NCI-H82 (cell line): Measurements from ENCODE around the gene BCAS3.
A peak's percentile ranks its signal among the peaks of the same experiment; 100 is the strongest.

ENCODE experiments used
- DNase-seq: peaks from one replicate; lab custom pipeline; 2025; lab: John Stamatoyannopoulos, UW

Gene BCAS3

GRCh38 chr17:60886731-60887613, 209.3 kb downstream of the BCAS3 start:
- peak; percentile 38 for DNase-seq

GRCh38 chr17:60887614-60888028, 210.0 kb downstream of the BCAS3 start:
- DNase-seq: peak; percentile 20

- DNase-seq: no peak
Measured at GRCh38 chr17:60888812-60889709, 211.4 kb downstream of the BCAS3 start.

DNA sequence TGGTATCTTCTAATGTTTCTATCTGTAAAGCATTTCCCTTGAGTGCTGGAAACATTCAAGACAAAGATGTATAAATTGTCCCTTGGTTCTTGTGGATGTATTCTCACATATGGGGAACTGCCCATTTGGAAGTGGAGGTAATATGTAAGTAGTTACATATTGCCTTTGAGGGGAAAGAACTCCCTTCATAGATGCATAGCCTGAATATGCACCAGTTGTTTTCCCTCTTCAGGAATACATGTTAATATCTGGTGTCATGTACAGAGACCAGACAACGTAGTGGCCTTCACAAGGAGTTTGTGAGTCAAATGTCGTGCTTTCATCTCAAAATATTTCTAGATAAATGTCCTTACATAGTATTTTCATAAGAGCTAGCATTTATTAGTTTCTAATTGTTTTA, 213.5 kb downstream of the BCAS3 start:
- DNase-seq: no peak

DNA sequence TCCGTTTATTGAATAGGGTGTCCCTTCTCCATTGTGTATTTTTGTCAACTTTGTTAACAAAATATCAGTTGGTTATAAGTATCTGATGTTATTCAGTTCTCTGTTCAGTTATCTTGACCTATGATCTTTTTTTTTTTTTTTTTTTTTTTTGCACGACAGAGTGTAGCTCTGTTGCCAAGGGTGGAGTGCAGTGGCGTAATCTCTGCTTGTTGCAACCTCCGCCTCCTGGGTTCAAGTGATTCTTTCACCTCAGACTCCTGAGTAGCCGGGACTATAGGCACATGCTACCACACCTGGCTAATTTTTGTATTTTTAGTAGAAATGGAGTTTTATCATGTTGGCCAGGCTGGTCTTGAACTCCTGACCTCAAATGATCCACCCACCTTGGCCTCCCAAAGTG, 215.8 kb downstream of the BCAS3 start:
- no peak for DNase-seq

- no peak for DNase-seq
Measured at GRCh38 chr17:60896996-60897395, 219.3 kb downstream of the BCAS3 start.

DNA sequence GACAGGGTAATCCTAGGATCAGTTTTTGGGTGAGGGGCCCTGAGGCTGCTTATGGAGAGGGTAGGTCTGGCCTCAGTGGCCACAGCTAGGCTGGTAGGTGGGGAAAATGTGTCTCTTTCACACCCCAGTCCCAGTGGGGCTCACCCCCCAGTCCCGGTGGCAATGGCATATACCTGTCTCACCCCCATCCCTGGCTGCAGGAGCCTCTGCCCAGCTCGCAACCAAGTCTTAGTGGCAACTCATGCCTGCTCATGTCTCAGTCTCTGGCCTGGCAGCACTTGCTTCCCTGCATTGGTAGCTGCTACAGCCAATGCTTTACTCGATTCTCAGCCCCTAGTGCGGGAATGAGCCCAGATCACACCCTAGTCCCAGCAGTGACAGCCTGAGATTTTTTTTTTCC, 221.5 kb downstream of the BCAS3 start:
- no peak for DNase-seq

DNA sequence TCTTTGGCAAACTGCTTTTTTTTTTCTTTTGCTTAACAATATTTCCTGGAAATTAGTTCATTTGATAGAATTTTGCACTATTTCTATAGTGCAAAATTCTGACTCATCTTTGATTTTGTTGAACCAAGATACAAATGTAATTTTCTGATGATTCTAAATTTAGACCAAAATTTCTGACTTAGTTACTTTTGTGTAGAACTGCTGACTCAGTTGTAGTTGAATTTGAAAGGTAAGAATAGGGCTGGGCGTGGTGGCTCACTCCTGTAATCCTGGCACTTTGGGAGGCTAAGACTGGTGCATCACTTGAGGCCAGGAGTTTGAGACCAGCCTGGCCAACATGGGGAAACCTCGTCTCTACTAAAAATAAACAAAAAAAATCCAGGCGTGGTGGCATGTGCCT, 223.0 kb downstream of the BCAS3 start:
- DNase-seq: no peak

DNA sequence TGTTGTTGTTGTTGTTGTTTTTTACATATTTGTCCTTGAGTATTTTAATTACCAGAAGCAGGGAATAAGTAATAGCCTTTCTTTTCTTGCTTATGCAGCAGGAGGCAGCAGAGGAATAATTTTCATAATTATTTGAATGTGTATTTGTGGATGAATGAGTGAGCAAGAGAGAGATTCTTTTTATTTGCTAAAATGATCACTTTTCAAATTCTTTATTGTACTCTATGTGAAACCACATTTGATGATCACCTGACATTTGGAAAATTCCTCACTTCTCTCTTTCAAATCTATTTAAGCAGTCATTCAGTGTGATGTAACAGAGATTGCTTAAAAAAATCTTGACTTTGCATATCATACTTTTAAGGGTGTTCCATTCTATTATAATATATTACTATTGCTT, 223.6 kb downstream of the BCAS3 start:
- DNase-seq: no peak

DNA sequence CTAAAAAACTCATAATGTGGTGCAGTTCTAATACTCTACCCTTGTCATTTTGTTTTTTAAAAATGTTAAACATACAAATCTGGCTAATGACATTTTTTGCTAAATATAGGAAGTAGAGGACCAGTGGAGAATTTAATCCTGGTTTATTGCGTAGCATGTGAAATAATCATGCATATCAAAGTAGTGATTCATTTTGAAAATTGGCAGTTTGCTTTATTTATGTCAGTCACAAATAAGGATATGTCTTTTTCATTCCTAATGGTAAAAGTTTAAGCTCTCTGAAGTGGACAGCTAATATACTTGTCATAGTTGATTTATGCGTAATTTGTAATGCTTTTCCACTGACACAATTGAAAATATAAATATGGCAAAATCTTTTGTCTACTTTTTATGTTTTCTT, 224.2 kb downstream of the BCAS3 start:
- DNase-seq: no peak

GRCh38 chr17:60902399-60902798, 224.7 kb downstream of the BCAS3 start:
- DNase-seq: peak; percentile 26

DNA sequence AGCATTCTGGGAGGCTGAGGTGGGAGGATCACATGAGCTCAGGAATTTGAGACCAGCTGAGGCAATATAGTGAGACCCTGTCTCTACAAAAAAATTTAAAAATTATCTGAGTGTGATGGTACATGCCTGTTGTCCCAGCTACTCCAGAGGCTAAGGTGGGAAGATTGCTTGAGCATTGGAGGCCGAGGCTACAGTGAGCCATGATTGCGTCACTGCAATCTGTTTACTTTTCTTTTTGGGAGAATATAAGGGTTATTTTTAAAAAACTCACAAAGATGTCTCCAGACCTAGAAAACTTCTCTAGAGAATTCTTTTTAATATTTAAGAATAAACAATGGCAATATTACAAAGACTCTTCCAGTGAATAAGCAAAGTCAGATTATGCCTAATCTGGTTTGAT, 226.9 kb downstream of the BCAS3 start:
- DNase-seq: no peak

DNA sequence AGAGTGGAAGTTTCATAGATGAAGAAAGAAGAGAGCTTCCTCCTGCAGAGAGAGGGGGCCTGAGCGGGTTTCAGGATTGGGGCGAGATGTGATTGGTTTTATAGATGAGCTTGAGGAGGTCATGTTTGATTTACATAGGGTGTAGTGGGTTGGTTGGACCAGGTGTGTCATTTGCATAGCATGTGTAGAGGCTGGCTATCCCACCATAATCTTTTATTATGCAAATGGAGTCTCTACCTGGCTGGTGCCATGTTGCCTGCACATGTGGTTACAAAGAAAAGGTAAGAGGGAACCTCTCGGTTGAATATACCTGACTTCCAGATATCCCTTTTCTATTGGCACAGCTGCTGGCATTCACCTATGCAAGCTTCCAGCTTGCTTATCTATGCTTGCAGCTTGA, 228.1 kb downstream of the BCAS3 start:
- DNase-seq: no peak

- peak; percentile 12 for DNase-seq
Measured at GRCh38 chr17:60908324-60908723, 230.7 kb downstream of the BCAS3 start.

- no peak for DNase-seq
Measured at GRCh38 chr17:60909405-60909804, 231.8 kb downstream of the BCAS3 start.

- no peak for DNase-seq
Measured at GRCh38 chr17:60910415-60910814, 232.8 kb downstream of the BCAS3 start.

- DNase-seq: no peak
Measured at GRCh38 chr17:60914078-60914477, 236.4 kb downstream of the BCAS3 start.

- no peak for DNase-seq
Measured at GRCh38 chr17:60916043-60916442, 238.4 kb downstream of the BCAS3 start.

- no peak for DNase-seq
Measured at GRCh38 chr17:60920107-60920506, 242.5 kb downstream of the BCAS3 start.

DNA sequence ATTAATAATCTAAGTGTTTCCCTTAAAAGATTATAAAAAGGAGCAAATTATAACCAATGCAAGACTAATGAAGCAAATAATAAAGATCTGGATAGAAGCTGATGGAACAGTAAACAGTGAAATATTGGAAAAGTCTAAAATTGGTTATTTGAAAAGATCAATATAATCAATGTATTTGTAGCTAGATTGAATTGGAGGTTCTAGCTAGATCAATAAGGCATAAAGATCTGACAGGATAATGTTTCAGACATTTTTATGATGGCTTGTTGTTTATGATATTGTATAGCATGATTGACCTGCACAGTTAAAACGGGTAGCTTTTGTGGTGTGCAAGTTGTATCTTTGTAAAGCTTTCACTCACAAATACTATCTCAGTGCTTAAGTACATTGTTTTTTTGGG, 245.3 kb downstream of the BCAS3 start:
- DNase-seq: no peak

GRCh38 chr17:60926466-60927183, 249.0 kb downstream of the BCAS3 start:
- no peak for DNase-seq

DNA sequence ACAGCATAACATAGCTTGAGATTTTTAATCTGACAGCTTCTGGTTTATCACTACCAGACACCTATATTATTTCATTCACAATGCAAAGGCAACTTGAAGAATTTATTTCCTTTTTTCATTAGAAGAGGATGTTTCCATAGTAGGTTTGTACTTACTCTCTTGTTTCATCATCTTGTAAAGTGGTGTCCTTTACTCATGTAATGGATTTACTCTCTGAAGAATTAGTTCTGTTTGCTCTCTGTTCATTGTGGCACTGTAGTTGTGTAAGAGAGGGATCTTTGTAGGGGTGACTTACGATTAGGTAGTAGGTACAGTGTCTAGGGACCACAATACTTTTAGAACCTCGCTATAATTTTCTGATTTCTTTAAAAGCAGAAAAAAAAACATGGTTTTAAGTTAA, 256.1 kb downstream of the BCAS3 start:
- DNase-seq: no peak
